Peyer's patch (tissue), 4 donors: ENCODE data around the gene KDM1A. TPM values are rescaled to one million over a fixed set of nuclear protein-coding genes. Genes with fewer than 3 reads are reported as not detected.

Experiments
- DNase-seq, 3 donors: peaks; one replicate each; pipeline ENCODE4 v3.0.0-alpha.2; 2017 to 2019
- H3K27ac ChIP-seq, 4 donors: fragments of 200-600 bp; sonication (generic); one replicate each; pipeline ENCODE4 v1.5.1; 2016 to 2019
- H3K27me3 ChIP-seq, 2 donors: fragments of 200-600 bp; sonication (generic); one replicate each; pipeline ENCODE4 v1.5.1; 2019
- H3K36me3 ChIP-seq, 3 donors: fragments of 200-600 bp; sonication (generic); one replicate each; pipeline ENCODE4 v1.5.1; 2016 to 2019
- H3K4me1 ChIP-seq, 4 donors: fragments of 200-600 bp; sonication (generic); one replicate each; pipeline ENCODE4 v1.5.1; 2016 to 2019
- H3K4me3 ChIP-seq, 4 donors: fragments of 200-600 bp; sonication (generic); 1 replicate in 3 of 4; 2 replicates in 1 of 4; pipeline ENCODE4 v1.5.1; 2016 to 2019; ENCODE audit warnings: mild to moderate bottlenecking in 1 of 4
- H3K9me3 ChIP-seq, 4 donors: fragments of 200-600 bp; sonication (generic); one replicate each; pipeline ENCODE4 v1.5.1; 2016 to 2019; ENCODE audit warnings: mild to moderate bottlenecking in 1 of 4
- POLR2A ChIP-seq, 2 donors: fragments of 450-650 bp; IDR thresholded peaks; one replicate each; pipeline ENCODE4 v1.5.1; 2017; ENCODE audit warnings: antibody characterized with exemption in 2 of 2, mild to moderate bottlenecking in 2 of 2, moderate library complexity in 2 of 2
- total RNA-seq, 4 donors: library from RNA; depleted of rRNA; stranded (reverse); fragments of >200 nt; gene quantifications; one replicate each; pipeline ENCODE4 v1.1.0, GENCODE V29; 2016
- TF ChIP-seq, protein P1 (sequence below), 6 experiments: fragments of 450-650 bp in 4 of 6; fragments of 200-600 bp in 2 of 6; sonication (generic) in 1 of 6; IDR thresholded peaks; one replicate each; pipeline ENCODE4 v1.5.1; 2017 to 2019; ENCODE audit warnings: antibody characterized with exemption in 6 of 6, mild to moderate bottlenecking in 3 of 6, moderate library complexity in 1 of 6

Gene KDM1A
- total RNA-seq, 4 donors from 2014 or later, result 33.5 to 102 (median 40.9) TPM

GRCh38 chr1:23051290-23051909 lies 32.1 kb downstream of the KDM1A start:
- H3K27ac ChIP-seq, result no peak overlapping the region
- peaks cover 0 to 45% (median 0%) of the 10 kb centered on the region in 3 donors for H3K36me3 ChIP-seq
- no peak overlapping the region for H3K4me3 ChIP-seq
- H3K9me3 ChIP-seq, result no peaks in the 10 kb centered on the region
- no peaks in the 10 kb centered on the region for H3K27me3 ChIP-seq
- no peaks in the 10 kb centered on the region for H3K4me1 ChIP-seq
- no peak for TF ChIP-seq POLR2A (IDR thresholded peaks at IDR 0.05)
- TF ChIP-seq, protein P1, sequence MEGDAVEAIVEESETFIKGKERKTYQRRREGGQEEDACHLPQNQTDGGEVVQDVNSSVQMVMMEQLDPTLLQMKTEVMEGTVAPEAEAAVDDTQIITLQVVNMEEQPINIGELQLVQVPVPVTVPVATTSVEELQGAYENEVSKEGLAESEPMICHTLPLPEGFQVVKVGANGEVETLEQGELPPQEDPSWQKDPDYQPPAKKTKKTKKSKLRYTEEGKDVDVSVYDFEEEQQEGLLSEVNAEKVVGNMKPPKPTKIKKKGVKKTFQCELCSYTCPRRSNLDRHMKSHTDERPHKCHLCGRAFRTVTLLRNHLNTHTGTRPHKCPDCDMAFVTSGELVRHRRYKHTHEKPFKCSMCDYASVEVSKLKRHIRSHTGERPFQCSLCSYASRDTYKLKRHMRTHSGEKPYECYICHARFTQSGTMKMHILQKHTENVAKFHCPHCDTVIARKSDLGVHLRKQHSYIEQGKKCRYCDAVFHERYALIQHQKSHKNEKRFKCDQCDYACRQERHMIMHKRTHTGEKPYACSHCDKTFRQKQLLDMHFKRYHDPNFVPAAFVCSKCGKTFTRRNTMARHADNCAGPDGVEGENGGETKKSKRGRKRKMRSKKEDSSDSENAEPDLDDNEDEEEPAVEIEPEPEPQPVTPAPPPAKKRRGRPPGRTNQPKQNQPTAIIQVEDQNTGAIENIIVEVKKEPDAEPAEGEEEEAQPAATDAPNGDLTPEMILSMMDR (IDR thresholded peaks at IDR 0.05), result no peak
- DNase-seq, result no peak

GRCh38 chr1:23057301-23057700 lies 38.0 kb downstream of the KDM1A start:
- no peaks in the 10 kb centered on the region for H3K27me3 ChIP-seq
- no peaks in the 10 kb centered on the region for H3K4me1 ChIP-seq
- TF ChIP-seq, protein P1 (IDR thresholded peaks at IDR 0.05), result no peak
- TF ChIP-seq POLR2A (IDR thresholded peaks at IDR 0.05), result no peak
- no peaks in the 10 kb centered on the region for H3K9me3 ChIP-seq
- no peak overlapping the region for H3K27ac ChIP-seq
- H3K4me3 ChIP-seq, result no peak overlapping the region
- no peak for DNase-seq
- H3K36me3 ChIP-seq, result peaks cover 0 to 86% (median 4%) of the 10 kb centered on the region in 3 donors

- Histone ChIP-seq H3K4me3 (no peak overlapping the region), H3K27ac (no peak overlapping the region), H3K4me1 (no peaks in the 10 kb centered on the region), H3K9me3 (no peaks in the 10 kb centered on the region), H3K36me3 (peaks cover 0 to 50% (median 4%) of the 10 kb centered on the region in 3 donors), H3K27me3 (no peaks in the 10 kb centered on the region)
- DNase-seq, result no peak
- no peak for TF ChIP-seq POLR2A (IDR thresholded peaks at IDR 0.05)
- TF ChIP-seq, protein P1 (IDR thresholded peaks at IDR 0.05), result no peak
Measured at GRCh38 chr1:23062271-23062670, 43.0 kb downstream of the KDM1A start.

DNA sequence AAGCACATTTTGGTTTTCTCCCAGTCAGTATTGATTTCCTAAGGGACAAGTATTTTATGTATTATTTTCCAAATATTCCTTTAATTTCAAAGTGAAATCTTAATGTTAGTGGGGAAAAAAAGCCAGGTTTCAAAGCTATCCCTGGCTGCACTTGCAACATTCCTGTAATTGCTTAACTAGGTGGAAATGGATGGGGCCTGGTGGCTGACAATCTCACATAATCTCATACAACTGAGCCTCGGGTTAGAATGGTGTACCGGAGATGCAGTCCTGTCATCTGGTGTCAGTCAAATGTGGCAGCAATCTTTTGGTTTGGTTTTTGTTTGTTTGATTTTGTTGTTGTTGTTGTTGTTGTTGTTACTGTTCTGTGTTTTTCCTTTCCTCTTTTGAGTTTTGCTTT lies 46.1 kb downstream of the KDM1A start:
- Histone ChIP-seq H3K4me1 (no peaks in the 10 kb centered on the region), H3K27ac (no peak overlapping the region), H3K9me3 (no peaks in the 10 kb centered on the region), H3K36me3 (peaks cover 0 to 48% (median 0%) of the 10 kb centered on the region in 3 donors), H3K4me3 (no peak overlapping the region), H3K27me3 (no peaks in the 10 kb centered on the region)
- no peak for DNase-seq
- TF ChIP-seq POLR2A (IDR thresholded peaks at IDR 0.05), result no peak
- TF ChIP-seq, protein P1 (IDR thresholded peaks at IDR 0.05), result no peak

- peaks cover 0 to 47% (median 0%) of the 10 kb centered on the region in 3 donors for H3K36me3 ChIP-seq
- H3K27me3 ChIP-seq, result no peaks in the 10 kb centered on the region
- H3K9me3 ChIP-seq, result no peaks in the 10 kb centered on the region
- no peak overlapping the region for H3K4me3 ChIP-seq
- no peak overlapping the region for H3K27ac ChIP-seq
- H3K4me1 ChIP-seq, result no peaks in the 10 kb centered on the region
- no peak for DNase-seq
- TF ChIP-seq POLR2A (IDR thresholded peaks at IDR 0.05), result no peak
- TF ChIP-seq, protein P1 (IDR thresholded peaks at IDR 0.05), result no peak
Measured at GRCh38 chr1:23066075-23066474, 46.8 kb downstream of the KDM1A start.
